GM12865 (cell line): ENCODE results near the gene SLC27A3.

Source experiments
- DNase-seq: peaks from one replicate; pipeline ENCODE4 v3.0.0; 2010; ENCODE audit warnings: low read depth
- H3K4me3 ChIP-seq: 2 replicates; pipeline ENCODE4 v1.5.1; 2011; ENCODE audit warnings: mild to moderate bottlenecking, low read depth, low read length, control low read depth
- TF ChIP-seq, protein P1 (sequence below): IDR thresholded peaks from 2 replicates; pipeline ENCODE4 v1.5.1; 2011; ENCODE audit warnings: low read length, control low read depth, low read depth, inconsistent platforms; ENCODE audit not compliant: insufficient read depth; ENCODE audit errors: missing control alignments

Gene SLC27A3

DNA sequence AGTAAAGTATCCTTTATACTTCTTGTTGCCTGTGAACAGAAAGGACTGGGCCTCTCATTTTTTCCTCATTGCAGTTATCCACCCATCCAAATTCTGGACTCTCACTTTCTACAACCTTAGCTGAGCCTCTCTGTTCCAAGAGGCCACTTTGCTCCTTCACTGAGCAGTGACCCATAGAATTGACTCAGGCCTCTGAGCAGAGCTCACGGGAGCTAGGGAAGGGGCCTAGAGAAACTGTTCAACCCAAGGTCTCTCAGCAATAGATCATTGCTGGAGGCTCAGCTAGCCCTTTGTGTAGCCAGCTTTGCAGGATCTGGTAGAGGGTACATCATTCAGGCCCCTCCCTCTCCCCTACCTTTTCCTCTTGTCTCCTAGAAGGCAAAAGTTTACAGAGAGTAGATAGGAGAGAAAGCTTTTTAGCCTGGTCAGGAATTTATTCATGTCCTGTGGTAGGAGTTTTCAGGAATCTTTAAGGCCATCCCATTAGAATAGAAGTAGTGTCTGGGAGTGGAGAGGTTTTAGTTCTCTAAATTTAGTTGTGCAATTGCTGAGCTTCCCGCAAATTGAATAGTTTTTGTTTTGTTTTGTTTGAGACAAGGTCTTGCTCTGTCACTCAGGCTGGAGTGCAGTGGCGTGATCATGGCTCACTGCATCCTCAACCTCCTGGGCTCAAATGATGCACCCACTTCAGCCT, 40.7 kb upstream of the SLC27A3 start:
- peak; percentile 38 for DNase-seq
- TF ChIP-seq, protein P1, sequence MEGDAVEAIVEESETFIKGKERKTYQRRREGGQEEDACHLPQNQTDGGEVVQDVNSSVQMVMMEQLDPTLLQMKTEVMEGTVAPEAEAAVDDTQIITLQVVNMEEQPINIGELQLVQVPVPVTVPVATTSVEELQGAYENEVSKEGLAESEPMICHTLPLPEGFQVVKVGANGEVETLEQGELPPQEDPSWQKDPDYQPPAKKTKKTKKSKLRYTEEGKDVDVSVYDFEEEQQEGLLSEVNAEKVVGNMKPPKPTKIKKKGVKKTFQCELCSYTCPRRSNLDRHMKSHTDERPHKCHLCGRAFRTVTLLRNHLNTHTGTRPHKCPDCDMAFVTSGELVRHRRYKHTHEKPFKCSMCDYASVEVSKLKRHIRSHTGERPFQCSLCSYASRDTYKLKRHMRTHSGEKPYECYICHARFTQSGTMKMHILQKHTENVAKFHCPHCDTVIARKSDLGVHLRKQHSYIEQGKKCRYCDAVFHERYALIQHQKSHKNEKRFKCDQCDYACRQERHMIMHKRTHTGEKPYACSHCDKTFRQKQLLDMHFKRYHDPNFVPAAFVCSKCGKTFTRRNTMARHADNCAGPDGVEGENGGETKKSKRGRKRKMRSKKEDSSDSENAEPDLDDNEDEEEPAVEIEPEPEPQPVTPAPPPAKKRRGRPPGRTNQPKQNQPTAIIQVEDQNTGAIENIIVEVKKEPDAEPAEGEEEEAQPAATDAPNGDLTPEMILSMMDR = no peak
- H3K4me3 ChIP-seq = peak overlapping the region; percentile 16

DNA sequence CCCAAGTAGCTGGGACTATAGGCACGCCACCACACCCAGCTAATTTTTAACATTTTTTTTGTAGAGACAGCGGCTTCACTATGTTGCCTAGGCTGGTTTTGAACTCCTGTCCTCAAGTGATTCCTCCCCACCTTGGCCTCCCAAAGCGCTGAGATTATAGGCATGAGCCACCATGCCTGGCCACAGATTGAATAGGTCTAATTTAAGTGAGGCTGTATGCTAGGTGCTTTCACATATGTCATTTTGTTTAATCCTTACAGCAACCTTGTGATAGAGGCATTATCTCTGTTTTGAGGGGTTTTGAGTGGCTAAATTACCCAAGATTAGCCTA, 40.2 kb upstream of the SLC27A3 start:
- TF ChIP-seq, protein P1 = no peak
- no peak overlapping the region for H3K4me3 ChIP-seq
- DNase-seq = no peak

DNA sequence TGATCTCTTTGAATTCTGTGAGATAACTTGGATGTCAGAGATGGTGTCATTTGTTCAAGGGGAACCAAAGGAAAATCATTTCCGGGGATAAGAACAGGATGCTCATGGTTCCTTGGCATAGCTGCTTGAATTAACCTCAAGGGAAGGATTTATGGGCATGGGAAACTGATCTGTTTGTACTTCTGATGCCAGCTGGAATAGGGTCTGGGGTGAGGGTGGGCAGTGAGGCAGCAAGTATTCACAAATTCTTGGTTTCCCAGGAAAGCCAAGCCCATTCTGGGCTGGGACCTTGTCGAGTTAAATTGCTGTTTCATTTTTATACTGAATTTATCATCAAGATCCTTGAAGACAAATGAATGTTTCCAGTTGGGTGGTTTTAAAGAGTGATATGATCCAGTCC, 33.2 kb upstream of the SLC27A3 start:
- no peak overlapping the region for H3K4me3 ChIP-seq
- TF ChIP-seq, protein P1 = no peak
- no peak for DNase-seq

DNA sequence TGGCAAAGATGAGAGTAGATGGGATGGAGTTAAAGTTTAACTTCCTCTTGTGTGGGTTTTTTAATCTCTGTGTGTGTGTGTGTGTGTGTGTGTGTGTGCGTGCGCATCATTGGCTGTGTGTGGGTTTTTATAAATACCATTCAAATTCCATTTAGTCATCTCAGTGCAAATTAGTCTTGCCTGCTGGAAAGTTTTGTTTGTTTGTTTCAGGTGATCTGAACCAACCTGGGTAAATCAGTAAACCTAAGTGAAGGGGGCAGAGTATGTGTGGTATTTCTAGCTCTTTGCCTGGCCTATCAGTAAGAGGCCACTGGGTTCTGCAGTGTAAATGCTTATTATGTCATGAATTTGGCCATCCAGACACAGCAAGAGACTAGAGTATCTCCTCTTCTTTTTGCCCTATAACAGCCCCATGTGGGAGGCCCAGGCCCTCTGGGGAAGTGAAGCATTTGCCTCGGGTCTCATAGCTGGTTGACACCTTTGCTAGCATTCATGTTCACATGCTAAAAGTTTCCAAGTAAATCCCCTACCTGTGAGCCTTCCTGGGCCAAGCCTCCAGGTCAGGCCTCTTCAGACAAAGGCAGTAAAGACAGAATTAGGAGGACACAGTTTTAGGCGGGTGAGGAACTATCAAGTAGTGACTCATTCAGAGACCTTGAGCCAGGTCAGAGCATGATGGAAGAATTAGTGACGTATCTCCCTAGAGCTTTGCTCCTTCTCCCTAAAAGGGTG, 32.6 kb upstream of the SLC27A3 start:
- DNase-seq = peak; percentile 72
- H3K4me3 ChIP-seq = no peak overlapping the region
- TF ChIP-seq, protein P1 = no peak

DNA sequence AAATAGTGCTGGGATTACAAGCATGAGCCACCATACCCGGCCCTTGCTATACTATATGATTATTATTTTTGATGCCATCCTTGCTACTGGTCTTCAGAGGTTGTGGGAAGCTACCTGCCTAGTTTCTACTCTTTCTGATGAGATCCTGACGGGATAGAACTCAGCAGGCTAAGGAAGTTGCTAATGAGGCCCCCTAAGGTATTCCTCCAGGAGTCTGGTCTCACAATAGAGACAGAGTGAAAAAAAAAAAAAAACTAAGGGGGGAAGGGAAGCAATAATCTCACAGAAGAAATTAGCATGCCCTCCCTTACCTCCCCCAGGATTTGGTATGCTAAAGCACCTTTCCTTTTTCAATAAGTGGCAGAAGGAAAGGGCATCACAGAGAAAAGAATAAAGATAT, 29.8 kb upstream of the SLC27A3 start:
- TF ChIP-seq, protein P1 = no peak
- no peak overlapping the region for H3K4me3 ChIP-seq
- DNase-seq = no peak

DNA sequence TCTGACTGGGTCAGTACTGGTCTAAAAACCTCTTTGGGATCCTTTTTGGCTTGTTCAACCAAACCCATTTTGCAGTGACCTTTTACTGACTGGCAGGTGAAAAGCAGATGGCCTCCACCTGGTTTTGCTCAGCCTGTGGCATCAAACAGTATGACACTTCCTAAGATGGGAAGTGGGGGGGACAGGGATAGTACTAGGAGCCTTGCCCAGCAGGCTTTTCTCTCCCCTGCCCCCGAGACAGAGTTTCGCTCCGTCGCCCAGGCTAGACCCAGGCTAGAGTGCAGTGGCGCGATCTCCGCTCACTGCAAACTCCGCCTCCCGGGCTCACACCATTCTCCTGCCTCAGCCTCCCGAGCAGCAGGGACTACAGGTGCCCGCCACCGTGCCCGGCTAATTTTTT, 29.0 kb upstream of the SLC27A3 start:
- TF ChIP-seq, protein P1 = no peak
- no peak overlapping the region for H3K4me3 ChIP-seq
- no peak for DNase-seq
